ENCODE data around the gene MEN1.

The MEN1 gene

GRCh38 chr11:64810271-64810890, at the start of gene MEN1:
Gene MEN1 (minus strand): TSS chr11:64810551. CDS start chr11:64810109, 442 bp downstream.
- DNase-seq (ENCODE audit: low read depth in 4 of 4, low spot score in 1 of 4), result peak; percentile 55 to 78 (median 65)

- DNase-seq (ENCODE audit: low read depth in 4 of 4, low spot score in 1 of 4), result no peak
Observed at GRCh38 chr11:64859542-64860414, 49.4 kb upstream of the MEN1 start.

- DNase-seq (ENCODE audit: low read depth in 4 of 4, low spot score in 1 of 4), result no peak
Observed at GRCh38 chr11:64858467-64859263, 48.3 kb upstream of the MEN1 start.

GRCh38 chr11:64857485-64857884, 47.1 kb upstream of the MEN1 start:
- DNase-seq (ENCODE audit: low read depth in 4 of 4, low spot score in 1 of 4), result no peak

GRCh38 chr11:64856382-64857227, 46.3 kb upstream of the MEN1 start:
- peak in 1 of 4 experiments; percentile 76 for DNase-seq (ENCODE audit: low read depth in 4 of 4, low spot score in 1 of 4)

GRCh38 chr11:64855596-64856304, 45.4 kb upstream of the MEN1 start:
- no peak for DNase-seq (ENCODE audit: low read depth in 4 of 4, low spot score in 1 of 4)

- no peak for DNase-seq (ENCODE audit: low read depth in 4 of 4, low spot score in 1 of 4)
Observed at GRCh38 chr11:64854534-64855502, 44.5 kb upstream of the MEN1 start.

- DNase-seq (ENCODE audit: low read depth in 4 of 4, low spot score in 1 of 4), result no peak
Observed at GRCh38 chr11:64854157-64854533, 43.8 kb upstream of the MEN1 start.

- no peak for DNase-seq (ENCODE audit: low read depth in 4 of 4, low spot score in 1 of 4)
Observed at GRCh38 chr11:64853709-64854108, 43.4 kb upstream of the MEN1 start.

GRCh38 chr11:64852804-64853509, 42.6 kb upstream of the MEN1 start:
- no peak for DNase-seq (ENCODE audit: low read depth in 4 of 4, low spot score in 1 of 4)

- DNase-seq (ENCODE audit: low read depth in 4 of 4, low spot score in 1 of 4), result no peak
Observed at GRCh38 chr11:64851831-64852351, 41.5 kb upstream of the MEN1 start.

- DNase-seq (ENCODE audit: low read depth in 4 of 4, low spot score in 1 of 4), result no peak
Observed at GRCh38 chr11:64850979-64851567, 40.7 kb upstream of the MEN1 start.

- no peak for DNase-seq (ENCODE audit: low read depth in 4 of 4, low spot score in 1 of 4)
Observed at GRCh38 chr11:64849598-64850356, 39.4 kb upstream of the MEN1 start.

GRCh38 chr11:64848826-64849597, 38.7 kb upstream of the MEN1 start:
- DNase-seq (ENCODE audit: low read depth in 4 of 4, low spot score in 1 of 4), result no peak

GRCh38 chr11:64848214-64848825, 38.0 kb upstream of the MEN1 start:
- DNase-seq (ENCODE audit: low read depth in 4 of 4, low spot score in 1 of 4), result no peak
